Thymus (tissue), 11 donors: ENCODE data around the gene PRTN3. TPM values are rescaled to one million over a fixed set of nuclear protein-coding genes. Genes with fewer than 3 reads are reported as not detected.
A peak's percentile ranks its signal among the peaks of the same experiment; 100 is the strongest.

ENCODE experiments used
- DNase-seq, 9 donors: peaks; one replicate each; pipeline ENCODE4 v3.0.0-alpha.2; 2013; ENCODE audit warnings: low spot score in 9 of 9, low read depth in 6 of 9, missing footprints in 1 of 9
- H3K27ac ChIP-seq, 2 donors: one replicate each; pipeline ENCODE4 v1.5.1; 2013; ENCODE audit warnings: control low read depth in 1 of 2, low read depth in 1 of 2, low read length in 1 of 2, mild to moderate bottlenecking in 1 of 2, moderate library complexity in 1 of 2
- H3K27me3 ChIP-seq, 2 donors: one replicate each; pipeline ENCODE4 v1.5.1; 2013; ENCODE audit warnings: low read length in 1 of 2; ENCODE audit not compliant: control insufficient read depth in 2 of 2, insufficient read depth in 1 of 2
- H3K36me3 ChIP-seq, 2 donors: one replicate each; pipeline ENCODE4 v1.5.1; 2013; ENCODE audit warnings: low read length in 1 of 2, mild to moderate bottlenecking in 1 of 2, moderate library complexity in 1 of 2; ENCODE audit not compliant: control insufficient read depth in 2 of 2, insufficient read depth in 2 of 2
- H3K4me1 ChIP-seq, 2 donors: one replicate each; pipeline ENCODE4 v1.5.1; 2013; ENCODE audit warnings: low read length in 2 of 2; ENCODE audit not compliant: control insufficient read depth in 2 of 2, insufficient read depth in 2 of 2
- H3K4me3 ChIP-seq, 2 donors: one replicate each; pipeline ENCODE4 v1.5.1; 2013; ENCODE audit warnings: low read length in 2 of 2, control low read depth in 1 of 2, mild to moderate bottlenecking in 1 of 2
- H3K9me3 ChIP-seq, 2 donors: one replicate each; pipeline ENCODE4 v1.5.1; 2013; ENCODE audit warnings: low read length in 1 of 2, mild to moderate bottlenecking in 1 of 2; ENCODE audit not compliant: control insufficient read depth in 2 of 2, insufficient read depth in 1 of 2
- WGBS: extraction: QIAGEN DNeasy Blood & Tissue Kit; methylation state at CpG from one replicate; pipeline ENCODE4 v1.1.7; 2013; 5-methylcytosine and 5-hydroxymethylcytosine counted together
- polyA plus RNA-seq: library from polyadenylated mRNA; stranded (reverse); fragments of 200-250 nt; gene quantifications from one replicate; pipeline ENCODE4 v1.2.3, GENCODE V29; 2013
- total RNA-seq: library from RNA; stranded (reverse); fragments of 120-200 nt; gene quantifications from one replicate; pipeline ENCODE4 v1.2.4, GENCODE V29; 2013
- donor health status: healthy.

The PRTN3 gene
- total and polyA plus RNA-seq, 2 donors: 15.4 to 25.2 TPM

DNA sequence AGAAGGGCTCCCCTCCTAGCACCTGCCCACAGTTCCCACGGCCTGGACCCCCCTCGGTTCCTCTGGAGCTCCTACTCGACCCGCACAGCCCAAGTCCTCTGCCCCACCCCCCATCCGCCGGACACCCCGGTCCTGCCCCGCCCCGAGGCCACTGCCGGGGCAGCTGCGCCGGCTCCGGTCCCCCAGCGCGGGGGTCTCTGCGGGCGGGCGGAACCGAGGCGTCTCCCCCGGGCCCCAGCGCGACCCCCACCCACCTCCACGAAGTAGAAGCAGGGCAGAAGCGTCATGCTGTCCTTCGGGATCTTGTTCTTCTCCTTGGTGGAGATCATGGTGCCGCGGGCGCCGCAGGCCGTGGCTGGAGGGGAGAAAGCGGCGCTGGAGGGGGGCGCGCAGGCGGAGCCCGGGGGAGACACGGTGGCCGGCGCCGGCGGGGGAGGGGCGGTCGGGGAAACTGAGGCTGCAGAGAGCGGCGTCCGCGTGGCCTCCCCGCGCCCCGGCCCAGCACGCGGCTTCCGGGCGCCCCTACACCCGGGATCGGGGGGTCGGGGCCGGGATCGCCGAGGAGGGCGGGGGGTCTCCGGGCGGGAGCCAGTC is 19.5 kb upstream of the PRTN3 start:
- H3K36me3 ChIP-seq: no peaks in the 10 kb centered on the region
- DNase-seq: no peak
- H3K4me1 ChIP-seq: no peaks in the 10 kb centered on the region
- WGBS: 3% methylated on average over 64 of the region's 64 CpGs
- no peak overlapping the region for H3K27ac ChIP-seq
- peaks cover 28 to 65% of the 10 kb centered on the region in 2 donors for H3K27me3 ChIP-seq
- no peaks in the 10 kb centered on the region for H3K9me3 ChIP-seq
- no peak overlapping the region for H3K4me3 ChIP-seq

GRCh38 chr19:821825-822503 is 18.8 kb upstream of the PRTN3 start, which contains the start of gene PLPPR3:
PLPPR3 (minus strand) TSS chr19:821955; CDS start chr19:821559, 396 bp downstream.
- H3K27ac ChIP-seq: no peak within 1 kb of the TSS
- peaks cover 28 to 66% of the 10 kb centered on the region in 2 donors for H3K27me3 ChIP-seq
- H3K36me3 ChIP-seq: no peaks in the 10 kb centered on the region
- DNase-seq: no peak
- H3K4me3 ChIP-seq: peak within 1 kb of the TSS in 1 of 2 donors; percentile 25
- no peaks in the 10 kb centered on the region for H3K4me1 ChIP-seq
- H3K9me3 ChIP-seq: no peaks in the 10 kb centered on the region
- WGBS: 3% methylated on average over 86 of the region's 86 CpGs

DNA sequence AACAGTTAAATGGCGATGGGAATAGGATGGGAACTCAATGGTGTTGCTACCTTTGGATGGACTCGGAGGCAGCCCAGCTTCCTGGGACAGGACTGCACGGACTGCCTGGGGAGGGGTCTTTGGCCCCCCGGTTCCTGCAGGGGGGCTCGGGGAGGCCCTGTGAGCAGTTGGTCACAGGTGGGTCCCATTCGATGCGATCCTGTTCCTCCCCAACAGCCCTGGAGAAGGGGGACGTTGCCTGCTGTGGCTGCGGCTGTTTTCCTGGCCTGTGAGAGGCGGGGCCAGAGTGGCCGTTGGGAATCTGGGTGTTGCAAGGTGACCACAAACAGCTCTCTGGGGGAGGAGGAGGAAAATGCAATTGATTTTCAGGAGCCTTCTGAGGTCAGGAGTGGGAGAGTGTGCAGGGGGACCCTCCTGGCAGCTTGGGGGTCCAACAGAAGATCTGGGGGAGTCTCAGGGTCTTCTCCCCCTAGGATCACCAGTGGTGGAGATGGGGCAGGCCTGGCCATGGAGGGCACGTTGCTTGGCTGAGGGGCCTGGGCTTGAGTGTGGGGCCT is 17.2 kb upstream of the PRTN3 start:
- H3K27me3 ChIP-seq: peaks cover 28 to 77% of the 10 kb centered on the region in 2 donors
- DNase-seq: no peak
- H3K4me3 ChIP-seq: no peak overlapping the region
- no peaks in the 10 kb centered on the region for H3K36me3 ChIP-seq
- H3K4me1 ChIP-seq: no peaks in the 10 kb centered on the region
- no peaks in the 10 kb centered on the region for H3K9me3 ChIP-seq
- 72% methylated on average over 12 of the region's 12 CpGs for WGBS
- no peak overlapping the region for H3K27ac ChIP-seq

DNA sequence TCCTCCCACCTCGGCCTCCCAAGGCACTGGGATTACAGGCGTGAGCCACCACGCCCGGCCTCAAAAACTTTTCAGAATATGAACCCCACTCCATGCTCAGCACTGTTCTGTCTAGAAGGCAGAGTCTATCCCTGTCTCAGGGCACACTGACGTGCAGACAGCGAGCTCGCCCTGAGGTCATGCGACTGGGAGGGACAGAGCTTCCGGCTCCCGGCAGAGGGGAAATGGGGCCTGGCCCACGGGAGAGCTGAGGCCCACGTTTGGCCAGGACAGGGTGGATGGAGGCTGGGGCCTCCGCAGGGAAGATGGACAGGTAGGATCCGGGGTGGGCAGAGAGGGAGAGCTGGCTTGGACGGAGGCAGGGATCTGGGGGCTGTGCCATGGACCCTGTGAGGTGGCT is 15.9 kb upstream of the PRTN3 start:
- Histone ChIP-seq H3K36me3 (no peaks in the 10 kb centered on the region), H3K4me3 (no peak overlapping the region), H3K9me3 (no peaks in the 10 kb centered on the region), H3K4me1 (no peaks in the 10 kb centered on the region), H3K27me3 (peaks cover 28 to 79% of the 10 kb centered on the region in 2 donors), H3K27ac (no peak overlapping the region)
- 79% methylated on average over 15 of the region's 15 CpGs for WGBS
- DNase-seq: no peak

GRCh38 chr19:825897-826644 is 14.7 kb upstream of the PRTN3 start:
- WGBS: 84% methylated on average over 19 of the region's 19 CpGs
- DNase-seq: no peak
- Histone ChIP-seq H3K4me3 (no peak overlapping the region), H3K27me3 (peaks cover 24 to 74% of the 10 kb centered on the region in 2 donors), H3K27ac (no peak overlapping the region), H3K9me3 (no peaks in the 10 kb centered on the region), H3K4me1 (no peaks in the 10 kb centered on the region), H3K36me3 (no peaks in the 10 kb centered on the region)

DNA sequence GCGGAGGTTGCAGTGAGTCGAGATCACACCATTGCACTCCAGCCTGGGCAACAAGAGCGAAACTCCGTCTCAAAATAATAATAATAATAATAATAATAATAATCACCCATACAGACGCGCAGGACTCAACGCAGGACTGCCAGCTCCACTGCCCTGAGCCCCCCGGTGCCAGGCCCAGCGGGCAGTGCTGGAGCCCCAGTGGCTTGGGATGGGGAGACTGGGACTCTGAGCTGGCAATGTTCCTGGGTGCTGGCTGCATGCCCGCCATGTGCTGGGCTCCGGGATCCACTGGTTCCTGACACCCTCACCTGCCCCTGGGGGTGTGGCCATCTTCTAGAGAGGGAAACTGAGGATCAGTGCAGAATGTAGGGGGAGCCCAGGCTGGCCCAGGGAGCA is 13.5 kb upstream of the PRTN3 start:
- no peak overlapping the region for H3K27ac ChIP-seq
- no peak overlapping the region for H3K4me3 ChIP-seq
- WGBS: 97% methylated on average over 11 of the region's 11 CpGs
- no peaks in the 10 kb centered on the region for H3K36me3 ChIP-seq
- H3K4me1 ChIP-seq: no peaks in the 10 kb centered on the region
- H3K27me3 ChIP-seq: peaks cover 15 to 70% of the 10 kb centered on the region in 2 donors
- no peaks in the 10 kb centered on the region for H3K9me3 ChIP-seq
- no peak for DNase-seq

DNA sequence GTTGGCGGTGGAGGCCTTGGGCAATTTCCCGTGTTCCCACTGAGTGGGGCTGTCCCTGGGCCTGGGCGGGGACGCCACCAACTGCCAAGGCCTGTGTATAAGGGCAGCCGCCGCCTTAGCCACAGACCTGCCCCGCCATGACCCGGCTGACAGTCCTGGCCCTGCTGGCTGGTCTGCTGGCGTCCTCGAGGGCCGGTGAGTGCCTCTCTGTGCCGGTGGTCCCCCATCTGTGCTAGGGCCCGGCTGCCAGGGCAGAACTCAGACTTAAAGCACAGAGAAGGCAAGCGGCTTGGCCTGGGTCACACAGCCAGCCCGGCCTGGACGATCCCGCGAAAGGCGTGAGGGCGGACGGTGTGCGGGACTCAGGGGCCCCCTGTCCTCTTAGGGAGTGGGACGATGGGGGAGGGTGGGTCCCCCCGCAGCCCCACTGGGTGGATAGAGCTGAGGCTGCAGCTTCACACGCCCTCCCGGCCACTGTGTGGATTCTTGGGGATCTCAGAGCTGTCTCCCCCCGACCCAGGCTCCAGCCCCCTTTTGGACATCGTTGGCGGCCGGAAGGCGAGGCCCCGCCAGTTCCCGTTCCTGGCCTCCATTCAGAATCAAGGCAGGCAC is 13.0 kb upstream of the PRTN3 start, which contains the start of gene AZU1:
TSS of gene AZU1 (plus strand) at position 128 of the 612 bp plus-strand sequence. CDS start at position 138, 10 bp downstream.
- no peak for DNase-seq
- Histone ChIP-seq H3K36me3 (no peaks in the 10 kb centered on the region), H3K9me3 (no peaks in the 10 kb centered on the region), H3K27ac (no peak within 1 kb of the TSS), H3K4me1 (no peaks in the 10 kb centered on the region), H3K27me3 (peaks cover 11 to 65% of the 10 kb centered on the region in 2 donors), H3K4me3 (no peak within 1 kb of the TSS)
- 87% methylated on average over 33 of the region's 33 CpGs for WGBS

DNA sequence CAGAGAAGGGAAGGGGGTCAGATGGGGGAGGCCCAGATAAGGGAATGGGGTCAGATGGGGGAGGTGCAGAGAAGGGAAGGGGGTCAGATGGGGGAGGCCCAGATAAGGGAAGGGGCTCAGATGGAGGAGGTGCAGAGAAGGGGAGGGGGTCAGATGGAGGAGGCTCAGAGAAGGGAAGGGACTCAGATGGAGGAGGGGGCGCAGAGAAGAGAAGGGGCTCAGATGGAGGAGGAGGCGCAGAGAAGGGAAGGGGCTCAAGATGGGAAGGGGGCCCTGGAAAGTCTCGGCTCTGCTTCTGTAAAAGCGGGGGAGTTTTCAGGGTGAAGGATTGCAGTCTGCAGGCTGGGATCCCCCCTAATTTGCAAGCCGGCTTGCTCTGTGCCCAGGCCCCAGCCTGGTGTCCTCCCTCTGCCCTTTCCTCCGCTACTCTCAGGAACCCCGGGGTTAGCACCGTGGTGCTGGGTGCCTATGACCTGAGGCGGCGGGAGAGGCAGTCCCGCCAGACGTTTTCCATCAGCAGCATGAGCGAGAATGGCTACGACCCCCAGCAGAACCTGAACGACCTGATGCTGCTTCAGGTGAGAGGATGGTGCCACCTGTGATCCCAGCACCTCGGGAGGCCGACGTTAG is 11.6 kb upstream of the PRTN3 start:
- DNase-seq: no peak
- WGBS: 84% methylated on average over 18 of the region's 18 CpGs
- H3K9me3 ChIP-seq: no peaks in the 10 kb centered on the region
- H3K4me1 ChIP-seq: no peaks in the 10 kb centered on the region
- no peaks in the 10 kb centered on the region for H3K36me3 ChIP-seq
- no peak overlapping the region for H3K4me3 ChIP-seq
- H3K27ac ChIP-seq: no peak overlapping the region
- H3K27me3 ChIP-seq: peaks cover 1 to 55% of the 10 kb centered on the region in 2 donors
